Spinal cord (tissue), 10 donors: Measurements from ENCODE around the gene PLXNA4. TPM values are rescaled to one million over a fixed set of nuclear protein-coding genes. Genes with fewer than 3 reads are reported as not detected.

ENCODE experiments used
- DNase-seq, 6 donors: peaks; one replicate each; pipeline versions ENCODE4 v3.0.0 to v3.0.0-alpha.2; 2013 to 2015; ENCODE audit warnings: low spot score in 6 of 6, low read depth in 4 of 6
- H3K27ac ChIP-seq: one replicate; pipeline ENCODE4 v1.5.1; 2013; ENCODE audit warnings: low read depth, low read length, control low read depth
- H3K27me3 ChIP-seq: one replicate; pipeline ENCODE4 v1.6.1; 2013; ENCODE audit warnings: low read length; ENCODE audit not compliant: control insufficient read depth, insufficient read depth
- H3K36me3 ChIP-seq: one replicate; pipeline ENCODE4 v1.6.1; 2013; ENCODE audit warnings: low read length; ENCODE audit not compliant: control insufficient read depth, insufficient read depth
- H3K4me1 ChIP-seq: one replicate; pipeline ENCODE4 v1.6.1; 2013; ENCODE audit warnings: low read length; ENCODE audit not compliant: control insufficient read depth, insufficient read depth
- H3K4me3 ChIP-seq: one replicate; pipeline ENCODE4 v1.5.1; 2013; ENCODE audit warnings: low read depth, low read length, control low read depth
- H3K9me3 ChIP-seq: one replicate; pipeline ENCODE4 v1.6.1; 2013; ENCODE audit warnings: low read length; ENCODE audit not compliant: control insufficient read depth, insufficient read depth
- whole genome bisulfite sequencing: methylation state at CpG from one replicate; pipeline ENCODE4 v1.1.5; 2013; ENCODE audit warnings: missing lambda C conversion rate; ENCODE audit not compliant: insufficient coverage; 5-methylcytosine and 5-hydroxymethylcytosine counted together
- polyA plus RNA-seq, 2 donors: library from polyadenylated mRNA; unstranded; fragments of 120-200 nt; gene quantifications; one replicate each; pipeline ENCODE4 v1.2.1, GENCODE V29; 2013; ENCODE audit not compliant: insufficient read length in 2 of 2
- total RNA-seq, 2 donors: library from RNA; depleted of rRNA in 1 of 2; stranded (reverse); fragments of 120-200 nt in 1 of 2; fragments of >200 nt in 1 of 2; gene quantifications; one replicate each; pipeline versions ENCODE4 v1.2.3 to v1.2.4, GENCODE V29; 2013 to 2014
- donor health status: healthy.

PLXNA4 gene
- total and polyA plus RNA-seq, 4 donors = 13.8 to 29.7 (median 23.2) TPM

DNA sequence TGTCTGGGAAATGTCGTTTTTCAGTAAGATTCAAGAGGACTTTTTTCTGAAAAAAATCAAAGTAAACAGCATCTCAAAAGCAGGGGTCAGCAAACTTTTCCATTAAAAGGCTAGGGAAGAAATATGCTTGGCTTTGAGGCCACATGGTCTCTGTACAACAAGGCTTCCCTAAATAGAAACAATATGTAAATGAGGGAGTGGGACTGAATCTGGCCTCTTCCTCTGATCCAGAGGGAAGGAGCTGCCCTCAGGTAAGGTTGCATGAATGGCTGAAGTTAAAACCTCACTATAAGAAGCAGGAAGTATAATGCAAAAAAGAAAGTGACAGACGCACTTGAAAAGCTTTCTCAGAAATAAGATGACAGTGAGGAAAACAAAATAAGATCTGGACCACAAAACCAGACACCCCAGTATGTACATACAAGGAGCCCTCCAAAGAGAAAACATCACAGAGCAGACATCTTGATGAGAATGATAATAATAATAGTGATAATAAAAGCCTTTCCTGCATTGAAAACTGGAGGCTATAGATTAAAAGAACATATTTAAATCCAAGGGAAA lies 115.2 kb downstream of the PLXNA4 start:
- Histone ChIP-seq H3K36me3 (no peaks in the 10 kb centered on the region), H3K9me3 (no peaks in the 10 kb centered on the region), H3K27ac (no peak overlapping the region), H3K27me3 (no peaks in the 10 kb centered on the region), H3K4me3 (no peak overlapping the region), H3K4me1 (peaks cover 8% of the 10 kb centered on the region)
- DNase-seq = no peak
- WGBS = no CpG with 5 or more reads among the region's 2 CpGs

DNA sequence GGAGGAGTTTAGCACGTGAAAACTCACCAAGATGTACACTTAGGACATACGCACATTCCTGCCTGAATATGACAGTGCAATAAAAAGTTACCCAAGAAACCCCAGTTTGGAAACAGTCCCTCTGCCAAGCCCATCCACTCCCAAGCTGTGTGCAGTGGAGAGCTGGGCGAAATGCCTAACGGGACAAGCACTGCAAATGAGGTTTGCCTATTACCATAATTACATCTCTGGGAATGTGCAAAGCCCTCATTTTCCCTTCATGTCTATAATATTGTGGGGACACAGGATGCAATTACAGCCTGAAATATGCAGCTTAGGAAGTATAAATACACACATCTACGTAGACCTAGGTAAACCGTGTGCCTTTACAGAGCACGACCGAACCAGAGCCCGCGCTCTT lies 117.5 kb downstream of the PLXNA4 start:
- no peaks in the 10 kb centered on the region for H3K9me3 ChIP-seq
- no peak overlapping the region for H3K27ac ChIP-seq
- H3K4me1 ChIP-seq = peaks cover 13% of the 10 kb centered on the region
- peak in 2 of 6 donors; percentile 81 to 83 for DNase-seq
- WGBS = 81% methylated on average over 7 of the region's 10 CpGs
- H3K36me3 ChIP-seq = peaks cover 5% of the 10 kb centered on the region
- no peaks in the 10 kb centered on the region for H3K27me3 ChIP-seq
- H3K4me3 ChIP-seq = no peak overlapping the region

- no peak for DNase-seq
- no peaks in the 10 kb centered on the region for H3K9me3 ChIP-seq
- 98% methylated on average over 3 of the region's 3 CpGs for WGBS
- no peak overlapping the region for H3K4me3 ChIP-seq
- peaks cover 5% of the 10 kb centered on the region for H3K36me3 ChIP-seq
- no peaks in the 10 kb centered on the region for H3K27me3 ChIP-seq
- peaks cover 13% of the 10 kb centered on the region for H3K4me1 ChIP-seq
- no peak overlapping the region for H3K27ac ChIP-seq
Measured at GRCh38 chr7:132457658-132458057, 118.6 kb downstream of the PLXNA4 start.

DNA sequence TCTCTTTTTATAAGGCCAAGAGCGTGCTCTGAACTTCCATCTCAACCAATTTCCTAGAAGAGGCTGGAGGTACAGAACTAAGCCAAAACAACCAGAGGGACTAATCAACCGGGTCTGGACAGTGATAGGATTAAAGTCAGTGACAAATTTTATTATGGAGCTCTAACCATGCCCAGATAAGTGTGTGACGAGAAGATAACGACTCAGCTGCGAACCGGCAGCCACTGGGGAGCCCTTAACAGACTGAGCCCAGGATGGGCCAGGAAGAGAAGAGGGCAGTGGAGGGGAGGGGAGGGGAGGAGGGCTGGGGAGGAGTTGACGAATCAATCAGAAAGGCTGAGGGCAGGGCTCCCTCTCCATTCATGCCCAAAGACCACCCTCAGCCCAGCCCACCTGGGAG lies 119.9 kb downstream of the PLXNA4 start:
- 51% methylated on average over 5 of the region's 7 CpGs for WGBS
- DNase-seq = peak in 1 of 6 donors; percentile 51
- peaks cover 13% of the 10 kb centered on the region for H3K4me1 ChIP-seq

DNA sequence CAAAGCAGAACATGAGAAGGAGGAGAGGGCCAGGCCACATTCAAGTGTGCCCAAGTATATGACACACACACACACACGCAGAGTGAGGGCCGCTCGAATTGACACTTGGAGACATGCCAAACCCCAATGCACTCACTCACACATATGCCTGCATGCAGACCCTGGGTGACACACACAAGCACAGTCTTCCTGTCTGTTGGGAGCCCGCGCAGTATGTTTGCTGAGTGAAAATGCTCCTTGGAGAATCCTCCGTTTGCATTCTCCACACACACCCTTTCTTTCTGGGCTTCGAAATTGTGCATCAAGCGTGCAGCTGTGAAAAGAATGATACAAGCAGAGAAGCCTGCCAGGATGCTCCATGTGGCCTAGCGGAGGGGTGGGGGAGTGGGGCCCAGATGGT lies 120.9 kb downstream of the PLXNA4 start:
- WGBS = 27% methylated on average over 3 of the region's 9 CpGs
- Histone ChIP-seq H3K4me1 (peaks cover 13% of the 10 kb centered on the region), H3K27ac (no peak overlapping the region), H3K27me3 (no peaks in the 10 kb centered on the region), H3K36me3 (peaks cover 5% of the 10 kb centered on the region), H3K4me3 (no peak overlapping the region), H3K9me3 (no peaks in the 10 kb centered on the region)
- DNase-seq = peak in 2 of 6 donors; percentile 68 to 77

More for the DNA sequence above, 119.9 kb downstream of the PLXNA4 start:
- Histone ChIP-seq H3K9me3 (no peaks in the 10 kb centered on the region), H3K4me3 (no peak overlapping the region), H3K27me3 (no peaks in the 10 kb centered on the region), H3K36me3 (peaks cover 5% of the 10 kb centered on the region), H3K27ac (no peak overlapping the region)

GRCh38 chr7:132453826-132454225 lies 122.4 kb downstream of the PLXNA4 start:
- Histone ChIP-seq H3K9me3 (no peaks in the 10 kb centered on the region), H3K27ac (no peak overlapping the region), H3K36me3 (peaks cover 5% of the 10 kb centered on the region), H3K4me1 (peaks cover 13% of the 10 kb centered on the region), H3K4me3 (no peak overlapping the region), H3K27me3 (no peaks in the 10 kb centered on the region)
- WGBS = no CpG with 5 or more reads among the region's 3 CpGs
- no peak for DNase-seq

- 90% methylated on average over 4 of the region's 6 CpGs for WGBS
- no peak for DNase-seq
- H3K27me3 ChIP-seq = no peaks in the 10 kb centered on the region
- H3K4me3 ChIP-seq = no peak overlapping the region
- H3K27ac ChIP-seq = no peak overlapping the region
- no peaks in the 10 kb centered on the region for H3K9me3 ChIP-seq
- H3K36me3 ChIP-seq = peaks cover 5% of the 10 kb centered on the region
- peaks cover 13% of the 10 kb centered on the region for H3K4me1 ChIP-seq
Measured at GRCh38 chr7:132451161-132451560, 125.1 kb downstream of the PLXNA4 start.

- Histone ChIP-seq H3K9me3 (no peaks in the 10 kb centered on the region), H3K36me3 (peaks cover 5% of the 10 kb centered on the region), H3K4me3 (no peak overlapping the region), H3K27me3 (no peaks in the 10 kb centered on the region), H3K4me1 (peaks cover 10% of the 10 kb centered on the region), H3K27ac (no peak overlapping the region)
- WGBS = 100% methylated on average over 1 of the region's 1 CpG
- no peak for DNase-seq
Measured at GRCh38 chr7:132450696-132451095, 125.6 kb downstream of the PLXNA4 start.

DNA sequence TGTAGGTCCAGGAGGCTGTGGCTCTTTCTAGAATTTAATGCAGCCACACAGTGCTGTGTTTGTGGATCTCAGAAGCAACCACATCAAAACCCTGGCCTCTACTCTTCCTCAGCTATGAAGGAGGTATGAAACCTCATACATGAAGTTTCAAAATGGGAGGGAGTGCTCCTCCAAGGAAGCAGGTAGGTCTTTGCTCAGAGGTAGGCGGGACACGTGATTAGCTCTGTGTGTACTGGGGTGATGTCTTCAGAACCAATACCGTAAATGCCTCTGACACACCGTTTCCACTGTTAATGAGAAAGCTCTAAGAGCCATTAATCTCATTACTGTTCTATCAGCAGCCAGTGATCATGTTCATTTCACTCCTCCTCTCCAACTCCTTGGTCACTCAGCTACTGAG lies 126.1 kb downstream of the PLXNA4 start:
- Histone ChIP-seq H3K4me3 (no peak overlapping the region), H3K9me3 (no peaks in the 10 kb centered on the region), H3K27me3 (no peaks in the 10 kb centered on the region), H3K4me1 (peaks cover 5% of the 10 kb centered on the region), H3K27ac (no peak overlapping the region), H3K36me3 (peaks cover 4% of the 10 kb centered on the region)
- no peak for DNase-seq
- 88% methylated on average over 2 of the region's 4 CpGs for WGBS

DNA sequence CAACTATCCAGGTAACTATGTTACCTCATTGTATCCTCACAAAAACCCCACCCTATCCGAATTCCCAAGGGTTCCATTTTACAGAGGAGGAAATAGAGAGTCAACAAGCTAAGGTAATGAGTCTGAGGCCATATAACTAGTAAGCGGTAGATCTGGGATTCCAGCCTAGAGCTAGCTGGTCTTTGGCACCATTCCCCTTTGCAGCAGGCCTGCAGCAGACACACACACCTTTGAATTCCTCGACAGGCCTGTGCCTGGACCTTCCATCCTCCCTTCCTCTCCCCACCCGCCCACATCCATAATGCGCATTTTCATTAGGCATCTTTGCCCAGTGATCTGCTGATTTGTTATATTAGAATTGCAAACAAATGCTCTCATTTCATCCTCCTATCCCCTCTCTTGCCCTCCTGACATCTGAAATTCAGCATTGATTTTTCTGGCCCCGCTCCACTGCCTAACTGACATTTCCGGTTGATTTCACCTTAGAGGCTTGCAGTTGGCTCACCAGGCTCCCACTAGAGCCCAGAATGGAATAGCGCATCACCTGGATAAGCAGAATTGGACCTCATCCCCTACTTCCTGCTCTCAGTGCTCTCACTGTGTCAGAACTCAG lies 129.5 kb downstream of the PLXNA4 start:
- H3K4me1 ChIP-seq = no peaks in the 10 kb centered on the region
- no peaks in the 10 kb centered on the region for H3K27me3 ChIP-seq
- H3K27ac ChIP-seq = no peak overlapping the region
- WGBS = 70% methylated on average over 3 of the region's 8 CpGs
- H3K9me3 ChIP-seq = no peaks in the 10 kb centered on the region
- H3K4me3 ChIP-seq = no peak overlapping the region
- DNase-seq = no peak
- no peaks in the 10 kb centered on the region for H3K36me3 ChIP-seq
